Type B pancreatic cell (in vitro differentiated cells): Measurements from ENCODE around the gene AFF1. TPM values are rescaled to one million over a fixed set of nuclear protein-coding genes. Genes with fewer than 3 reads are reported as not detected.

Experiments used
- DNase-seq: peaks from one replicate; pipeline ENCODE4 v3.0.0; 2021; ENCODE audit warnings: mixed read lengths; ENCODE audit not compliant: unreplicated experiment; ENCODE audit errors: extremely low spot score
- H3K27ac Mint-ChIP-seq: 2 replicates; pipeline ENCODE4 v1.8.0; 2021; ENCODE audit warnings: mild to moderate bottlenecking, mixed read lengths
- H3K27me3 Mint-ChIP-seq: 2 replicates; pipeline ENCODE4 v1.8.0; 2021; ENCODE audit warnings: mixed read lengths
- H3K36me3 Mint-ChIP-seq: 2 replicates; pipeline ENCODE4 v1.8.0; 2021; ENCODE audit warnings: mixed read lengths
- H3K4me1 Mint-ChIP-seq: one replicate; pipeline ENCODE4 v1.8.0; 2021; ENCODE audit warnings: mixed read lengths; ENCODE audit not compliant: unreplicated experiment
- H3K4me3 Mint-ChIP-seq: 2 replicates; pipeline ENCODE4 v1.8.0; 2021; ENCODE audit warnings: mild to moderate bottlenecking, mixed read lengths
- H3K9me3 Mint-ChIP-seq: 2 replicates; pipeline ENCODE4 v1.8.0; 2021; ENCODE audit warnings: mixed read lengths
- CTCF ChIP-seq: fragments of 200-600 bp; sonication (generic); conservative IDR thresholded peaks from 2 replicates; pipeline ENCODE4 v1.5.0; 2021; ENCODE audit warnings: antibody characterized with exemption, mild to moderate bottlenecking
- total RNA-seq: library from RNA; stranded (reverse); gene quantifications from 2 replicates; pipeline ENCODE4 v1.2.1, GENCODE V29; 2021; ENCODE audit warnings: low replicate concordance

The AFF1 gene
- total RNA-seq, 1 donor from 2014 or later: 39.7 TPM

- Mint-ChIP-seq H3K27me3 (no peaks in the 10 kb centered on the region), H3K27ac (no peak overlapping the region), H3K4me1 (peaks cover 45% of the 10 kb centered on the region), H3K4me3 (no peak overlapping the region), H3K36me3 (peaks cover 22% of the 10 kb centered on the region), H3K9me3 (peaks cover 4% of the 10 kb centered on the region)
- DNase-seq: no peak
- no peak for TF ChIP-seq CTCF
Observed at GRCh38 chr4:86955888-86956451, 21.2 kb downstream of the AFF1 start.

GRCh38 chr4:86957215-86957614 lies 22.4 kb downstream of the AFF1 start:
- no peak for TF ChIP-seq CTCF
- Mint-ChIP-seq H3K4me1 (peaks cover 47% of the 10 kb centered on the region), H3K27ac (peak overlapping the region; percentile 78), H3K27me3 (no peaks in the 10 kb centered on the region), H3K4me3 (peak overlapping the region; percentile 40), H3K9me3 (peaks cover 4% of the 10 kb centered on the region), H3K36me3 (peaks cover 22% of the 10 kb centered on the region)
- DNase-seq: no peak

DNA sequence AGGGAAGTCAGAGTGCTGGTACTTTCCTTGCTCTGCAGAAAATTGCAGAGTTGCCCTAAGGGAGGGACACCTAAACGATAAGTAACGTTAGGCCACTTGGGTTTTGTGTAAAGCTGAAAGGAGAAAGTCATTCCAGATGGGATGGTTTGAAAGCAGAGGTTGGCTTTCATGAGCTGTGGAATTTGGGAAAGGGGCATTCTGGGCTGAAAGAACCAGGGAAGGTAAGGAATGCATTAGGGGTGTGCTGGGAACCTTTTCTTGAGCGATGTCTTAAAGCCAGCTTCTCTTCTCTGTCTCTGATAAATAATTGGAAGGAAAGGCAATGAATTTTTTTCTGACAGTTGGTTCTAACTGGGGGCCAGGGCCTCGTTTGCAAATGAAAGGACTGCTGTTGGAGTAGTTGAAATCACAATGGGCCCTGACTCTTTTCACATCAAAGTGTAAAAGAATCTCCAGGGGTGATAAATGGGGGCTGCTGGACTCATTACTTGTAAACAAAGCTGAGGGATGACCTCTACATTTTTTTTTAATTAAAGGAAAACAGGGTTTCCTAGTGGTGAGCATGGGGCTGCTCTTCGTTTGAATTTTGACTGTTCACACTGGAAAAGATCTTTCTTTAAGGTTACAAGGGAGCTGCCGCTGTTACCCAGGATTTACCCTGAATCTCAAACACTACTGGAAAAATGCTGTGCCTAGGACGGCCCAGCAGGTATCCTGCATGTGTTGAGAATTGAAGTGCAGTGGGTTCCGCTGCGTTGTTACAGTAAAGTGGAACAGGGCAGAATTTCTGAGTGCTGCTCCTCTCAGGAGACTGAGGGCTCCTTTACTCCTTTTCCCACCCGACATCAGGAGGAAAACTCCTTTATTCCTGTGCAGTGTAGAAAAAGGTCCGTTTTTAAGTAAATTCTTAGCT lies 25.0 kb downstream of the AFF1 start:
- Mint-ChIP-seq H3K9me3 (peaks cover 4% of the 10 kb centered on the region), H3K36me3 (peaks cover 17% of the 10 kb centered on the region)

GRCh38 chr4:86960557-86960961 lies 25.7 kb downstream of the AFF1 start:
- no peaks in the 10 kb centered on the region for H3K27me3 Mint-ChIP-seq
- H3K27ac Mint-ChIP-seq: peak overlapping the region; percentile 61
- TF ChIP-seq CTCF: no peak
- H3K36me3 Mint-ChIP-seq: peaks cover 11% of the 10 kb centered on the region
- no peak for DNase-seq
- peak overlapping the region; percentile 34 for H3K4me3 Mint-ChIP-seq
- H3K9me3 Mint-ChIP-seq: peaks cover 4% of the 10 kb centered on the region
- H3K4me1 Mint-ChIP-seq: peaks cover 59% of the 10 kb centered on the region

More for the DNA sequence above, 25.0 kb downstream of the AFF1 start:
- peak overlapping the region; percentile 52 for H3K27ac Mint-ChIP-seq
- H3K4me1 Mint-ChIP-seq: peaks cover 54% of the 10 kb centered on the region
- TF ChIP-seq CTCF: peak; percentile 42
- no peaks in the 10 kb centered on the region for H3K27me3 Mint-ChIP-seq
- peak overlapping the region; percentile 68 for H3K4me3 Mint-ChIP-seq
- no peak for DNase-seq

DNA sequence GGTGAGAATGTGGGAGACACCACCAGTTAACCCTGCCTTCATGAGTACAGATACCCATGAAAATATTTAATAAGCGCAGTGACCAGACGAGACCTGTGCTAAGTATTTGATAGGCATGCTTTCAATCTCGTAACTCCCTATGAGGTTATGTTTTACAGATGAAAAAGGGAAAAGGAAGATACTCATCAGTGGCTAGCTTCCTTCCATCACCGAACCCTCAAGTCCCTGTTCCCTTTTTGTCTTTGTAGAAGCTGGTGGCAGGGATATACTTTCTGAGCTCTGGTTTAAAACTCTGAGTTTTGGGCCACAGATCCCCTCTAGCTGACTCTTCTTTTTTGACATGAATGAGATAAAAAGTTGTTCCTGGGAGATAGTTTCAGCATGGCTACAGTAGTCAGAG lies 26.3 kb downstream of the AFF1 start:
- TF ChIP-seq CTCF: no peak
- Mint-ChIP-seq H3K4me1 (peaks cover 62% of the 10 kb centered on the region), H3K4me3 (no peak overlapping the region), H3K36me3 (peaks cover 8% of the 10 kb centered on the region), H3K27me3 (no peaks in the 10 kb centered on the region), H3K27ac (peak overlapping the region; percentile 61), H3K9me3 (peaks cover 4% of the 10 kb centered on the region)
- DNase-seq: no peak
